DND-41 (cell line): ENCODE measurements around the gene IQCC.

Experiments
- ATAC-seq: fragments of 200-7000 bp; cut with Tn5 transposase; 3 replicates; pipeline ENCODE4 v1.9.1; 2021; ENCODE audit warnings: low read depth; ENCODE audit not compliant: insufficient read depth
- DNase-seq: peaks from one replicate; pipeline ENCODE4 v3.0.0-alpha.2; 2020
- H2AFZ ChIP-seq: 2 replicates; pipeline ENCODE4 v1.6.0; 2012; ENCODE audit warnings: low read depth, low read length
- H3K27ac ChIP-seq: 2 replicates; pipeline ENCODE4 v1.5.1; 2012; ENCODE audit warnings: low read length, inconsistent platforms
- H3K27me3 ChIP-seq: fragments of 200-600 bp; sonication (generic); 2 replicates; pipeline ENCODE4 v1.6.0; 2012; ENCODE audit warnings: low read length, mild to moderate bottlenecking, inconsistent platforms; ENCODE audit not compliant: insufficient read depth, poor library complexity
- H3K36me3 ChIP-seq: 2 replicates; pipeline ENCODE4 v1.5.1; 2012; ENCODE audit warnings: low read length, inconsistent platforms; ENCODE audit not compliant: insufficient read depth
- H3K4me1 ChIP-seq: 2 replicates; pipeline ENCODE4 v1.5.1; 2012; ENCODE audit warnings: mild to moderate bottlenecking, low read length; ENCODE audit not compliant: insufficient read depth
- H3K4me2 ChIP-seq: 2 replicates; pipeline ENCODE4 v1.6.0; 2012; ENCODE audit warnings: mild to moderate bottlenecking, moderate library complexity, low read length, inconsistent platforms; ENCODE audit not compliant: insufficient read depth
- H3K4me3 ChIP-seq, 2 experiments: fragments of 200-600 bp in 1 of 2; shearing (Covaris generic) in 1 of 2; 2 replicates each; pipeline ENCODE4 v1.5.1; 2012 to 2016; ENCODE audit warnings: inconsistent platforms in 2 of 2, low read length in 2 of 2, mild to moderate bottlenecking in 2 of 2, low read depth in 1 of 2, moderate library complexity in 1 of 2
- H3K79me2 ChIP-seq: 2 replicates; pipeline ENCODE4 v1.6.0; 2012; ENCODE audit warnings: low read length, inconsistent platforms; ENCODE audit not compliant: insufficient read depth
- H3K9ac ChIP-seq: 2 replicates; pipeline ENCODE4 v1.6.0; 2012; ENCODE audit warnings: low read depth, mild to moderate bottlenecking, inconsistent platforms, low read length, moderate library complexity
- H3K9me3 ChIP-seq: 2 replicates; pipeline ENCODE4 v1.5.1; 2012; ENCODE audit warnings: low read length, moderate library complexity, mild to moderate bottlenecking, inconsistent platforms; ENCODE audit not compliant: insufficient read depth, severe bottlenecking
- H4K20me1 ChIP-seq: 2 replicates; pipeline ENCODE4 v1.6.0; 2012; ENCODE audit warnings: low read length; ENCODE audit not compliant: insufficient read depth
- EZH2 ChIP-seq: IDR thresholded peaks from 3 replicates; pipeline ENCODE4 v1.6.1; 2012; ENCODE audit warnings: borderline replicate concordance, low read depth, mild to moderate bottlenecking, moderate library complexity, low read length, inconsistent platforms; ENCODE audit not compliant: severe bottlenecking
- TF ChIP-seq, protein P1 (sequence below): IDR thresholded peaks from 2 replicates; pipeline ENCODE4 v1.5.1; 2012; ENCODE audit warnings: borderline replicate concordance, low read length, moderate library complexity, mild to moderate bottlenecking; ENCODE audit not compliant: poor library complexity, severe bottlenecking; ENCODE audit errors: extremely low read depth

IQCC gene

DNA sequence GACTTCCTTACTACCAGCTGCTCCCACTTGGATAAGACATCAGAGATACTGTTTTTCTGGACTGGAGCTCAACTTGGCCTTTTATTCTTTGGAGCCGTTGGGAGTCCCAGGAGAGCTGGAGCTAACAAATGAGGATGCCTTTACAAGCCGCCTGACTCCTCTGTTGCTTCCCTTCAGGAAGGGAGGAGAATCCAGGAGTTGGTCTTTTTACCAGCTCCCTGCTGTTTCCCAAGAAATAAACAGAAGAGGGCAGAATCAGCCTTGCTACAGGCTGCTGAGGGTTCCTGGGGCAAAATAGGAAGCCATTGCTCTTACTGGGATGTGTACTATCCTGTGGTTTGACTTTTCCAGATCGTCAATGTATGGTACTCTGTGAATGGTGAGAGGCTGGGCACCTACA is 18.2 kb downstream of the IQCC start:
- no peak for TF ChIP-seq EZH2
- TF ChIP-seq, protein P1, sequence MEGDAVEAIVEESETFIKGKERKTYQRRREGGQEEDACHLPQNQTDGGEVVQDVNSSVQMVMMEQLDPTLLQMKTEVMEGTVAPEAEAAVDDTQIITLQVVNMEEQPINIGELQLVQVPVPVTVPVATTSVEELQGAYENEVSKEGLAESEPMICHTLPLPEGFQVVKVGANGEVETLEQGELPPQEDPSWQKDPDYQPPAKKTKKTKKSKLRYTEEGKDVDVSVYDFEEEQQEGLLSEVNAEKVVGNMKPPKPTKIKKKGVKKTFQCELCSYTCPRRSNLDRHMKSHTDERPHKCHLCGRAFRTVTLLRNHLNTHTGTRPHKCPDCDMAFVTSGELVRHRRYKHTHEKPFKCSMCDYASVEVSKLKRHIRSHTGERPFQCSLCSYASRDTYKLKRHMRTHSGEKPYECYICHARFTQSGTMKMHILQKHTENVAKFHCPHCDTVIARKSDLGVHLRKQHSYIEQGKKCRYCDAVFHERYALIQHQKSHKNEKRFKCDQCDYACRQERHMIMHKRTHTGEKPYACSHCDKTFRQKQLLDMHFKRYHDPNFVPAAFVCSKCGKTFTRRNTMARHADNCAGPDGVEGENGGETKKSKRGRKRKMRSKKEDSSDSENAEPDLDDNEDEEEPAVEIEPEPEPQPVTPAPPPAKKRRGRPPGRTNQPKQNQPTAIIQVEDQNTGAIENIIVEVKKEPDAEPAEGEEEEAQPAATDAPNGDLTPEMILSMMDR, result peak; percentile 32

DNA sequence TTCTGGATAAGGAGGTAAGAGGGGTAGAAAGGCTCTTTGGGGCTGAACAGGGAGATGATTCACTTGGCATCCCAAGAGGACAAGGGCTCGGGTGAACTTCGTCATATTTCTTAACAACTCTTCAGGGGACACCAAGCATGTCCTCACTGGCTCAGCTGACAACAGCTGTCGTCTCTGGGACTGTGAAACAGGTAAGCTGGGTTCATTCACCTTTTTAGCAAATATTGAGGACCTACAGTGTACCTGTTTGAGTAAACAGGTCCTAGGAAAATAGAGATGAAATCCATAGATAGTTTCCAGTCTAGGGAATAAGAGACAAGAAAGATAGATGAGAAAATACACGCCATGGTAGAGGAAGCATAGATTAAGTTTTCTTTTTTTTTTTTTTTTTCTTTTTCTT is 18.8 kb downstream of the IQCC start:
- Histone ChIP-seq H3K27ac (no peak overlapping the region), H4K20me1 (peaks cover 8% of the 10 kb centered on the region; the same call in 1 of the 2 replicates), H3K9ac (peak overlapping the region; percentile 77; the same call in 1 of the 2 replicates), H3K4me1 (peaks cover 34% of the 10 kb centered on the region), H2AFZ (no peak overlapping the region), H3K4me3 (peak overlapping the region in 1 of 2 experiments; percentile 41; a peak in 1 of 4 replicates), H3K9me3 (no peaks in the 10 kb centered on the region), H3K79me2 (peaks cover 47% of the 10 kb centered on the region), H3K36me3 (peaks cover 55% of the 10 kb centered on the region), H3K27me3 (no peaks in the 10 kb centered on the region), H3K4me2 (peak overlapping the region; percentile 70)
- ATAC-seq (no peak), DNase-seq (no peak)
- TF ChIP-seq, protein P1, result no peak
- no peak for TF ChIP-seq EZH2

More for the DNA sequence above, 18.2 kb downstream of the IQCC start:
- ATAC-seq (no peak), DNase-seq (no peak)
- Histone ChIP-seq H3K27ac (peak overlapping the region; percentile 10; the same call in 1 of the 2 replicates), H3K4me3 (peak overlapping the region in 1 of 2 experiments; percentile 41; a peak in 1 of 4 replicates), H3K27me3 (no peaks in the 10 kb centered on the region), H3K9me3 (no peaks in the 10 kb centered on the region), H3K4me1 (peaks cover 34% of the 10 kb centered on the region), H3K4me2 (peak overlapping the region; percentile 70), H3K36me3 (peaks cover 50% of the 10 kb centered on the region), H3K79me2 (peaks cover 47% of the 10 kb centered on the region), H2AFZ (no peak overlapping the region), H4K20me1 (peaks cover 8% of the 10 kb centered on the region; the same call in 1 of the 2 replicates), H3K9ac (peak overlapping the region; percentile 77)

DNA sequence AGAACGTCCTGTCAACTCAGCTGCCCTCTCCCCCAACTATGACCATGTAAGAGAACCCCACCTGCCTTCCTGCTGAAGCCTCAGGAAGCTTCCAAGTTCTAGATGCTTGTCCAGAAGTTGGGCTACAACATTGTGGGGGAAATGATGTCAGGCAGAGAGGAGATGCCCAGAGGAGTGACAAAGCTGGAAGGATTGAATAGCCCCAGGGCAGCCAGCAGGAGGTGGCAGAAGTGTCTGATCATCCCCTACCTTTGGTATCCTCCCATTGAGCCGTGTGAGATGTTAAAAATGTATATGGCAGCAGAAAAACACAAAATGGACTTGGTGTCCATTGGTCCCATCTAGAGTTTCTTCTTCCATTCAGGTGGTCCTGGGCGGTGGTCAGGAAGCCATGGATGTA is 23.3 kb downstream of the IQCC start:
- DNase-seq, result no peak
- H3K36me3 ChIP-seq, result peaks cover 73% of the 10 kb centered on the region
- no peak overlapping the region for H2AFZ ChIP-seq

More for the DNA sequence above, 23.3 kb downstream of the IQCC start:
- Histone ChIP-seq H3K4me3 (no peak overlapping the region), H4K20me1 (peaks cover 6% of the 10 kb centered on the region; the same call in 1 of the 2 replicates), H3K4me2 (no peak overlapping the region), H3K27me3 (no peaks in the 10 kb centered on the region), H3K9me3 (no peaks in the 10 kb centered on the region), H3K9ac (no peak overlapping the region), H3K27ac (no peak overlapping the region), H3K79me2 (peaks cover 15% of the 10 kb centered on the region), H3K4me1 (peaks cover 10% of the 10 kb centered on the region)
- no peak for TF ChIP-seq EZH2
- TF ChIP-seq, protein P1, result no peak
- ATAC-seq, result no peak
